ENCODE results near the gene EMX2.

Gene EMX2

GRCh38 chr10:117543225-117544003, 868 bp downstream of the EMX2 start:
- in situ Hi-C loops (cut with MboI; ENCODE audit: low sequenced_read_pairs) = no loop called here

DNA sequence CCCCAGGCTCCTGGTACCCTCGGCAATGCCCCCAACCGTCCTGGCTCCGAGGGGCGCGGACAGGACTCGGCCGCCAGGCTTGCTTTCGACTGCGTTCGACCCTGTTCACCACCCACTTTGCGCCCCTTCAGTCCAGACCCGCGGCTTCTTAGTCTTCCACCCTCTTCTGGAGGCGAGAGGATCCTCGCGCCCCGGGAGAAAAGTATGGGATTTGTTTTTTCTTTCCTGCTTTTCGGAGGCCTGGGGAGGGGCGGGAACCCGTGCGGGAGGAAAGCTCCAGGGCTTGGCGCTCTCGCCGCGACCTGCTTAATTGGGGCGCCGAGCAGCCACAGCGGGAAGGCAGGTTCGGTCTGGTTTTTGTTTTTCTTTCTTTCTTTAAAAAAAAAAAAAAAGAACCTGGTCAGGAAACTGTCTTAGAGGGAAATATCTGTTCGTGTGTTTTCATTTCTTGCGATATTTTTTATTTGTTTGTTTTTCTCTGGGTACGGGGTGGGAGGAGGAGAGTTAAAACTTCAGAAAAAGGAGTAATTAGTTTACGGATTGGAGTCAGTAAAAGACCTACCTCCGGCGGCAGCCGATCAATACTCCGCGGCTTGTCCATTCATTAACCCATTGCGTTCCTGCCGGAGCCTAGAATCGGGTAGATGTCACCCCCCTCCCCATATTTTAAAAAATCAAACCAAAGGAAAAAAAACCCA, 1.6 kb downstream of the EMX2 start:
- in situ Hi-C loops (cut with MboI; ENCODE audit: low sequenced_read_pairs) = no loop called here

DNA sequence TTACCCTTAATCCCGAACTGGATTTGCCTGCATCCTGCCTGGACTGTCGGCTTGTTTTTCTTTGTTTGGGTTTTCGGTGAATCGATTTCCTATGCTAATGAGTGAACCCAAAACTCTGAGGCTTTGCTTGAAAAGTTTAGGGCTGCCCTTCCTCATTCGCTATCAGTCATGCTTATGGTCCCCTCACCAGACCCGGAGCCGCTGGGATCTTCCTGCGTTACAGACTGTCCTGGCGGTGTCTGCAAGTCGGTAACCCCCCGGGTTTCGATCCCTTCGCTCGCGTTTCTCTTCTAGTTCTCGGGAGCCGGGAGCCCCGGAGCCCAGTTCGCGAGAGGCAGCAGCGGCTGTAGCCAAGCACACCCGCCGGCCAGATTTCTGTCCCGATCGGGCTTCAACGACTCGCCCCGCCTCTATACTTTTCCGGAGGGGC, 2.2 kb downstream of the EMX2 start:
- in situ Hi-C loops (cut with MboI; ENCODE audit: low sequenced_read_pairs) = no loop called here

DNA sequence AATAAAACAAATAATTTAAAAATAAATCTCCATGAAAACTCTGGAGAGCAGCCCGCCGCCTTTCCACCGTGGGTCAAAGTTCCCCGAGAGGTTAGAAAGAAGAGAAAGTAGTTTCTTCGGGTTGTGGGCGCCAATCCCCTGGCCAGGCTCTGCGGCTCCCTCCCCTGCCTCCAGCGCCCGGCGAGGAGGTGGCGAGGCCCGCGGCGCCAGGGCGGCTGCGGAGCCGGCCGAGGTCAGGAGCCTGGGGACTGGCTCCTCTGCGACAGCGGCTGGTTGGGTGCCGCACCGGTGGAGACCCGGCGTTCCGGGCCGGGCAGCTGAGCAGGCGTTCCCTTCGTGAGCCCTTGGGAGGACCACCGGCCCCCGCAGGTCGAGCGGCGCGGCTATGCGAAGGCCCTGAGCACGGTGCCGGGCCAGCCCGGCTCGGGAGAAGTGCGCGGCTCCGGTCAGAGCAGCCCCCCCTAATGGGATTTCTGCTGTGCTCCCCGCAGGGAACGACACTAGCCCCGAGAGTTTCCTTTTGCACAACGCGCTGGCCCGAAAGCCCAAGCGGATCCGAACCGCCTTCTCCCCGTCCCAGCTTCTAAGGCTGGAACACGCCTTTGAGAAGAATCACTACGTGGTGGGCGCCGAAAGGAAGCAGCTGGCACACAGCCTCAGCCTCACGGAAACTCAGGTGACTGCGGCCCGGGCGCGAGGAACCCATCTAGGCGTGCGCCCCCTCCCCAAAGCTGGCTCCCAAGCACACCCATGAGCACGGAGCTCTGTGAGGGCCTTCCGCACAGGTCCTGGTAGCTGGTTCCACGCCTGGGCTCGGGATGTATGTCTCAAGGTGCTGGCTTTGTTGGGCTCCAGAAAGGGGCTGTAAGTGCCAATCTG, 2.8 kb downstream of the EMX2 start:
- in situ Hi-C loops (cut with MboI; ENCODE audit: low sequenced_read_pairs) = no loop called here

GRCh38 chr10:117546020-117546580, 3.6 kb downstream of the EMX2 start:
- in situ Hi-C loops (cut with MboI; ENCODE audit: low sequenced_read_pairs) = no loop called here

DNA sequence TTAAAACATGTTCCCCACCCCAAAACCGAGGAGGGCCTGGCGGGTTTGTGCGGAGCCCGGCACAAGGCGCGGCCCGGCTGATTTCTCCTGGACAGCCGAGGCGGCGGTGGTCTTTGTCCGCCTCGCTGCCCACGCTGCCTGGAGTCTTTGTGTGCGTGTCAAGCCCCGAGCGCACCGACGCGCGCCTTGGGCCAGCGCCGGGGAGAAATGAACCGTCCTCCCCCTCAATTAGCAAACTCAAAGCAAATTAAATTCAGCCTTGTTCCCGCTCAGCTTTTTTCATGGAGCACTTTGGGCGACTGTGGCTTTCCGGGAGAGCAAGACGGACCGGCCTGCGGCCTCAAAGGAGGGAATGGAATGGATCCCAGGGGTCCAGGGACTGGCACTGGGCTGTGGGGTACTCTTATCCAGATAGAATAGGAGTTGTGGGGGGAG, 4.1 kb downstream of the EMX2 start:
- in situ Hi-C loops (cut with MboI; ENCODE audit: low sequenced_read_pairs) = no loop called here

GRCh38 chr10:117547016-117547715, 4.6 kb downstream of the EMX2 start:
- in situ Hi-C loops (cut with MboI; ENCODE audit: low sequenced_read_pairs) = no loop called here

GRCh38 chr10:117547716-117548668, 5.4 kb downstream of the EMX2 start:
- in situ Hi-C loops (cut with MboI; ENCODE audit: low sequenced_read_pairs) = no loop called here

GRCh38 chr10:117549100-117549585, 6.6 kb downstream of the EMX2 start:
- in situ Hi-C loops (cut with MboI; ENCODE audit: low sequenced_read_pairs) = no loop called here

- in situ Hi-C loops (cut with MboI; ENCODE audit: low sequenced_read_pairs) = no loop called here
Observed at GRCh38 chr10:117550076-117550475, 7.5 kb downstream of the EMX2 start.

GRCh38 chr10:117550599-117551329, 8.2 kb downstream of the EMX2 start:
- in situ Hi-C loops (cut with MboI; ENCODE audit: low sequenced_read_pairs) = no loop called here

GRCh38 chr10:117551330-117552155, 9.0 kb downstream of the EMX2 start:
- in situ Hi-C loops (cut with MboI; ENCODE audit: low sequenced_read_pairs) = no loop called here

DNA sequence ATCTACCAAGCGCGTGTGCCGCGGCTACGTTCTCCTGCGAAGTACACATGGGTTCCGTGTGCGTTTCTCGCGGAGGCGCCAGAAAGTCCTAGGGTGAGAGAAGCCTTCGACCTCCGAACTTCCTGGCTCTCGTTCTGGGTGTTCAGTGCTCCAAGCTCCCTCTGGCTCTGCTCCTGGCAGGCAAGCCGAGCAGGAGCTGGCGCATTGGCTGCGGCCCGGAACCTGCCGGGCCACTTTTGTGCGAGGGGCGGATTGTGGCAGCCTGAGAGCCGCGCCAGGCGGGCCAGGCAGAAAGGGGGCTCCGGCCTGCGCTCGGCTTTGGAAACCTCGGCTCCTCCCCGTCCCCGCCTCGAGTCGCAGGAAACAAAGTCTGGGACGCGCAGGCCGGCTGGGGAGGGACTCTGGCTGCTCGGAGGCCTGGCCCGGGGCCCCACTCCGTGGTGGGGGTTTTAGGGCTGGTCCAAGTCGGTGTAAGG, 9.6 kb downstream of the EMX2 start:
- in situ Hi-C loops (cut with MboI; ENCODE audit: low sequenced_read_pairs) = no loop called here

- in situ Hi-C loops (cut with MboI; ENCODE audit: low sequenced_read_pairs) = no loop called here
Observed at GRCh38 chr10:117552701-117553141, 10.2 kb downstream of the EMX2 start.

DNA sequence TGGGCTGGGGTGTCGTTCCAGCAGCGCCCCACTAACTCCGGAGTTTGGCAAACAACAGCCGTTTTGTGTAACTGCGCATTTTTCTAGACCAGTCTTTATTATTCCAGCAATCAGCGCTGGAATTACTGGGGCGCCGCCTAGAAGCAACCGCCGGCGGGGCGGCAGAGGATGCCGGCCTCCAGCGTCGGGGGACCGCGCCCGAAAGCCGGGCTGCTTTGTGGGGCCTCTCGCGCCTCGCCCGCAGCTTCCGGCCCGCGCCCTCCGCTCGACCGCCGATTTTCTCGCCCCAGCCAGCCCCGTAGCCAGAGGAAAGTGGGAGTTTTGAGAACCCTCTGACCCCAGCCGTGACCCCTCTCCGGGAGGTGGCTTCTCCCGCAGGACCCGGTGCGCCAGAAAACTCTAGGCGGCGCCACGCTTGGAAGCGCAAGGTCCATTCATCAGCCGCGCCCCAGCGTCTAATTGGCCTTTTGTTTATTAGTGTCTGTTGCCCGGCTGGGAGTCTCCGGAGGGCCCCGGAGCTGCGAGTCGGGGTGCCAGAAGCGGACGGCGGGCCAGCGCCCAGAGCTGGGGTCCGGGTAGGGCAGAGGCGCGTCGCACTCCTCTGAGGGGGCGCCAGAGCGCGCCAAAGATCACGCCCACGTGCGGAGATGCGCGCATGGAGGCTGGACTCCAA, 10.7 kb downstream of the EMX2 start:
- in situ Hi-C loops (cut with MboI; ENCODE audit: low sequenced_read_pairs) = no loop called here

GRCh38 chr10:117553815-117554172, 11.2 kb downstream of the EMX2 start:
- in situ Hi-C loops (cut with MboI; ENCODE audit: low sequenced_read_pairs) = no loop called here

GRCh38 chr10:117554241-117554814, 11.8 kb downstream of the EMX2 start:
- in situ Hi-C loops (cut with MboI; ENCODE audit: low sequenced_read_pairs) = no loop called here
